Measurements from ENCODE around the gene NRROS. TPM values are rescaled to one million over a fixed set of nuclear protein-coding genes. Genes with fewer than 3 reads are reported as not detected.

NRROS gene
- total RNA-seq, 1 experiment from 2014 or later, result 1.5 TPM

DNA sequence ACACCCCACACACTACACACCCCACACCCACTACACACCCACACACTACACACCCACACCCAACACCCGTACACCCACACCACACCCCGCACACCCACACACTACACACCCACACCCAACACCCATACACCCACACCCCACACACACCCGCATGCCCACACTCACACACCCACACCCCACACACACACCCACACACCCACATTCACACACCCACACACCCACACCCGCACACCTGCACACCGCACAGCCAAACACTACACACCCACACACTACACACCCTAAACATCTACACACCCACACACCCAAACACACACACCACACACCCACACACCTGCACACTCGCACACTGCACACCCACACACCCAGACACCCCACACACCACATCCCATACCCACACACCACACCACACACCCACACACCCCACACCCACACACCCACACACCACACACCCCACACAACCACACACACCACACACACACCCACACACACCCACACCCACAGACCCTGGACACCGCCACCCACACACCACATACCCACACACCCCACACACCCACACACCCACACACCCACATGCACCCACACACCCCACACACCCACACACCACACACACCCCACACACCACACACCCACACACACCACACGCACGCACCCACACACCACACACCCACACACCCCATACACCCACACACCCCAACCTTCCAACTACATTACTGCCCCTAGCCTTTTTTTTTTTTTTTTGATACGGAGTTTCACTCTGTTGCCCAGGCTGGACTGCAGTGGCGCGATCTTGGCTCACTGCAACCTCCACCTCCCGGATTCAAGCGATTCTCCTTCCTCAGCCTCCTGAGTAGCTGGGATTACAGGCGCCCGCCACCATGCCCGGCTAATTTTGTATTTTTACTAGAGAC, 55.7 kb downstream of the NRROS start:
- CTCF ChIA-PET, result no interaction called here
- no peaks in the 10 kb centered on the region for H3K9me3 Mint-ChIP-seq (ENCODE audit: unreplicated experiment)
- H3K27me3 ChIP-seq (replicated peaks; ENCODE audit: control insufficient read depth, insufficient read depth, low read length), result no peaks in the 10 kb centered on the region
- POLR2A ChIA-PET, result no interaction called here
- H3K4me1 Mint-ChIP-seq (ENCODE audit: low read depth, unreplicated experiment), result no peaks in the 10 kb centered on the region
- no TSS peak for BruUV-seq (replicated peaks)
- no peaks in the 10 kb centered on the region for H3K4me1 ChIP-seq
- H3K36me3 ChIP-seq (ENCODE audit: control insufficient read depth, insufficient read depth, low read length), result no peaks in the 10 kb centered on the region
- no peak for DNase-seq
- no peaks in the 10 kb centered on the region for H3K27me3 Mint-ChIP-seq (ENCODE audit: insufficient read depth, unreplicated experiment)
- peaks cover 5% of the 10 kb centered on the region for H3K36me3 Mint-ChIP-seq (ENCODE audit: insufficient read depth, unreplicated experiment)
- no peak overlapping the region for H3K4me3 ChIP-seq (ENCODE audit: low read depth, low read length)
- H3K9me3 ChIP-seq, result no peaks in the 10 kb centered on the region
- H3K27ac Mint-ChIP-seq (ENCODE audit: unreplicated experiment), result no peak overlapping the region
- no peak overlapping the region for H3K4me3 Mint-ChIP-seq (ENCODE audit: unreplicated experiment)
- TF ChIP-seq, protein P1, sequence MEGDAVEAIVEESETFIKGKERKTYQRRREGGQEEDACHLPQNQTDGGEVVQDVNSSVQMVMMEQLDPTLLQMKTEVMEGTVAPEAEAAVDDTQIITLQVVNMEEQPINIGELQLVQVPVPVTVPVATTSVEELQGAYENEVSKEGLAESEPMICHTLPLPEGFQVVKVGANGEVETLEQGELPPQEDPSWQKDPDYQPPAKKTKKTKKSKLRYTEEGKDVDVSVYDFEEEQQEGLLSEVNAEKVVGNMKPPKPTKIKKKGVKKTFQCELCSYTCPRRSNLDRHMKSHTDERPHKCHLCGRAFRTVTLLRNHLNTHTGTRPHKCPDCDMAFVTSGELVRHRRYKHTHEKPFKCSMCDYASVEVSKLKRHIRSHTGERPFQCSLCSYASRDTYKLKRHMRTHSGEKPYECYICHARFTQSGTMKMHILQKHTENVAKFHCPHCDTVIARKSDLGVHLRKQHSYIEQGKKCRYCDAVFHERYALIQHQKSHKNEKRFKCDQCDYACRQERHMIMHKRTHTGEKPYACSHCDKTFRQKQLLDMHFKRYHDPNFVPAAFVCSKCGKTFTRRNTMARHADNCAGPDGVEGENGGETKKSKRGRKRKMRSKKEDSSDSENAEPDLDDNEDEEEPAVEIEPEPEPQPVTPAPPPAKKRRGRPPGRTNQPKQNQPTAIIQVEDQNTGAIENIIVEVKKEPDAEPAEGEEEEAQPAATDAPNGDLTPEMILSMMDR (IDR thresholded peaks at IDR 0.05; ENCODE audit: insufficient read depth in 1 of 2, low read depth in 1 of 2, low read length in 1 of 2, severe bottlenecking in 1 of 2, unreplicated experiment in 1 of 2), result no peak
- intact Hi-C loops (cut with micrococcal nuclease; ENCODE audit: unreplicated experiment), result no loop called here

DNA sequence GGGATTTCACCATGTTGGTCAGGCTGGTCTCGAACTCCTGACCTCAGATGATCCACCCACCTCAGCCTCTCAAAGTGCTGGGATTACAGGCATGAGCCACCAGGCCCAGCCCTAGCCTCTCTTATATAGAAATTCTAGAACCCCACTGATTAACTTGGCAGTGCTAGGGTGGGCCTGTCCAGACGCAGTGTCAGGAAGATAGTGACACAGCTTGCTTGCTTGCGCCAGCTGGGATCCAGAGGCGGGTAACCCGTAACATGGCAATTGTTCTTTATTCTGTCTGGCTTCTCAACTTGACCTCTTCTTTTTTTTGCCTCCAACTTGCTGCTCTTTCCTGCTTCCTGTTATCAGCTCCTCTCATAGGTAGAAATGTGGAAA, 56.3 kb downstream of the NRROS start:
- Histone ChIP-seq H3K36me3 (ENCODE audit: control insufficient read depth, insufficient read depth, low read length) (no peaks in the 10 kb centered on the region), H3K4me1 (no peaks in the 10 kb centered on the region), H3K4me3 (ENCODE audit: low read depth, low read length) (no peak overlapping the region), H3K9me3 (no peaks in the 10 kb centered on the region), H3K27me3 (replicated peaks; ENCODE audit: control insufficient read depth, insufficient read depth, low read length) (no peaks in the 10 kb centered on the region)
- TF ChIP-seq, protein P1 (IDR thresholded peaks at IDR 0.05; ENCODE audit: insufficient read depth in 1 of 2, low read depth in 1 of 2, low read length in 1 of 2, severe bottlenecking in 1 of 2, unreplicated experiment in 1 of 2), result no peak
- ChIA-PET POLR2A (no interaction called here), CTCF (no interaction called here)
- BruUV-seq (replicated peaks), result no TSS peak
- intact Hi-C loops (cut with micrococcal nuclease; ENCODE audit: unreplicated experiment), result no loop called here
- Mint-ChIP-seq H3K36me3 (ENCODE audit: insufficient read depth, unreplicated experiment) (peaks cover 5% of the 10 kb centered on the region), H3K9me3 (ENCODE audit: unreplicated experiment) (no peaks in the 10 kb centered on the region), H3K27ac (ENCODE audit: unreplicated experiment) (no peak overlapping the region), H3K4me3 (ENCODE audit: unreplicated experiment) (no peak overlapping the region), H3K4me1 (ENCODE audit: low read depth, unreplicated experiment) (no peaks in the 10 kb centered on the region), H3K27me3 (ENCODE audit: insufficient read depth, unreplicated experiment) (no peaks in the 10 kb centered on the region)
- DNase-seq, result no peak

DNA sequence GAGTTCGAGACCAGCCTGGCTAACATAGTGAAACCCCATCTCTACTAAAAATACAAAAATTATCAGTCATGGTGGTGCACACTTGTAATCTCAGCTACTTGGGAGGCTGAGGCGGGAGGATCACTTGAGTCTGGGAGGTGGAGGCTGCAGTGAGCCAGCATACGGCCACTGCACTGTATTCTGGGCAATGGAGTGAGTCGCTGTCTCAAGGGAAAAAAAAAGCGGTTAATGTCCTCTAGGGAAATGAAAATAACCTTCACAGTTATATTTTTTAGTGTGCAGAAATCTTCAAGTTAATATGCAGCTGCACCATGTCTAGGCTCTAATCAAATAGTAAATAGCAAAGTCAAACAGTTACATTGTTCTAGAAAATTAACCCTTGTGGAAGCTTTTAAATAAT, 57.8 kb downstream of the NRROS start:
- DNase-seq, result no peak
- Mint-ChIP-seq H3K9me3 (ENCODE audit: unreplicated experiment) (no peaks in the 10 kb centered on the region), H3K27me3 (ENCODE audit: insufficient read depth, unreplicated experiment) (no peaks in the 10 kb centered on the region), H3K27ac (ENCODE audit: unreplicated experiment) (no peak overlapping the region), H3K36me3 (ENCODE audit: insufficient read depth, unreplicated experiment) (peaks cover 5% of the 10 kb centered on the region), H3K4me1 (ENCODE audit: low read depth, unreplicated experiment) (no peaks in the 10 kb centered on the region), H3K4me3 (ENCODE audit: unreplicated experiment) (no peak overlapping the region)
- ChIA-PET POLR2A (no interaction called here), CTCF (no interaction called here)
- TF ChIP-seq, protein P1 (IDR thresholded peaks at IDR 0.05; ENCODE audit: insufficient read depth in 1 of 2, low read depth in 1 of 2, low read length in 1 of 2, severe bottlenecking in 1 of 2, unreplicated experiment in 1 of 2), result no peak
- no TSS peak for BruUV-seq (replicated peaks)
- Histone ChIP-seq H3K27me3 (replicated peaks; ENCODE audit: control insufficient read depth, insufficient read depth, low read length) (no peaks in the 10 kb centered on the region), H3K36me3 (ENCODE audit: control insufficient read depth, insufficient read depth, low read length) (no peaks in the 10 kb centered on the region), H3K9me3 (no peaks in the 10 kb centered on the region), H3K4me3 (ENCODE audit: low read depth, low read length) (no peak overlapping the region), H3K4me1 (no peaks in the 10 kb centered on the region)
- intact Hi-C loops (cut with micrococcal nuclease; ENCODE audit: unreplicated experiment), result no loop called here

Data from Caco-2 (cell line).